Neural progenitor cell (in vitro differentiated cells): ENCODE data around the gene TUBB6. TPM values are rescaled to one million over a fixed set of nuclear protein-coding genes. Genes with fewer than 3 reads are reported as not detected.
A peak's percentile ranks its signal among the peaks of the same experiment; 100 is the strongest.

Experiments
- DNase-seq: peaks from one replicate; pipeline ENCODE4 v3.0.0-alpha.2; 2016; ENCODE audit warnings: low spot score
- H2AFZ ChIP-seq: fragments of 200-600 bp; sonication (generic); replicated peaks from 2 replicates; pipeline ENCODE4 v1.6.1; 2016; ENCODE audit warnings: antibody characterized with exemption
- H3F3A ChIP-seq: fragments of 200-600 bp; sonication (generic); 2 replicates; pipeline ENCODE4 v1.6.1; 2016; ENCODE audit warnings: antibody characterized with exemption, low read depth
- H3K27ac ChIP-seq: fragments of 200-600 bp; sonication (generic); 2 replicates; pipeline ENCODE4 v1.5.1; 2016; ENCODE audit warnings: mild to moderate bottlenecking
- H3K27me3 ChIP-seq: fragments of 200-600 bp; sonication (generic); 2 replicates; pipeline ENCODE4 v1.6.1; 2016; ENCODE audit warnings: mild to moderate bottlenecking, moderate library complexity
- H3K36me3 ChIP-seq: fragments of 200-600 bp; sonication (generic); 2 replicates; pipeline ENCODE4 v1.5.1; 2016
- H3K4me1 ChIP-seq: fragments of 200-600 bp; sonication (generic); 2 replicates; pipeline ENCODE4 v1.6.1; 2016; ENCODE audit warnings: mixed run types
- H3K4me2 ChIP-seq: fragments of 200-600 bp; sonication (generic); 2 replicates; pipeline ENCODE4 v1.6.1; 2016
- H3K4me3 ChIP-seq: fragments of 200-600 bp; sonication (generic); 2 replicates; pipeline ENCODE4 v1.5.1; 2016
- H3K79me2 ChIP-seq: fragments of 200-600 bp; sonication (generic); 2 replicates; pipeline ENCODE4 v1.6.1; 2016; ENCODE audit warnings: low read depth
- H3K9ac ChIP-seq: fragments of 200-600 bp; sonication (generic); 2 replicates; pipeline ENCODE4 v1.6.1; 2016
- H3K9me3 ChIP-seq: fragments of 200-600 bp; sonication (generic); 2 replicates; pipeline ENCODE4 v1.5.1; 2016; ENCODE audit warnings: low read depth
- H4K20me1 ChIP-seq: fragments of 200-600 bp; sonication (generic); 2 replicates; pipeline ENCODE4 v1.6.1; 2016; ENCODE audit warnings: low read depth
- H3K27ac Mint-ChIP-seq: 3 replicates; pipeline ENCODE4 v1.8.0; 2021; ENCODE audit warnings: mixed read lengths
- H3K27me3 Mint-ChIP-seq: 2 replicates; pipeline ENCODE4 v1.8.0; 2022; ENCODE audit warnings: low read depth, mild to moderate bottlenecking, inconsistent platforms, moderate library complexity, mixed read lengths; ENCODE audit not compliant: insufficient read depth
- H3K36me3 Mint-ChIP-seq: 3 replicates; pipeline ENCODE4 v1.8.0; 2021; ENCODE audit warnings: mixed read lengths
- H3K4me1 Mint-ChIP-seq: 3 replicates; pipeline ENCODE4 v1.8.0; 2021; ENCODE audit warnings: mixed read lengths
- H3K4me3 Mint-ChIP-seq: 3 replicates; pipeline ENCODE4 v1.8.0; 2021; ENCODE audit warnings: mild to moderate bottlenecking, moderate library complexity, mixed read lengths
- H3K9me3 Mint-ChIP-seq: 3 replicates; pipeline ENCODE4 v1.8.0; 2020; ENCODE audit warnings: mixed read lengths
- CTCF ChIP-seq: fragments of 200-600 bp; sonication (generic); IDR thresholded peaks from 2 replicates; pipeline ENCODE4 v1.5.1; 2017; ENCODE audit warnings: antibody characterized with exemption, mild to moderate bottlenecking
- EZH2 ChIP-seq: fragments of 200-600 bp; sonication (generic); IDR thresholded peaks from 2 replicates; pipeline ENCODE4 v1.6.1; 2017; ENCODE audit warnings: antibody characterized with exemption, mild to moderate bottlenecking, moderate library complexity
- EZH2phosphoT487 ChIP-seq: fragments of 200-600 bp; sonication (generic); IDR thresholded peaks from 2 replicates; pipeline ENCODE4 v1.6.1; 2017; ENCODE audit warnings: antibody characterized with exemption
- total RNA-seq: library from RNA; depleted of rRNA; stranded (reverse); fragments of >200 nt; gene quantifications from 2 replicates; pipeline ENCODE4 v1.2.3, GENCODE V29; 2015; ENCODE audit warnings: low replicate concordance

TUBB6 gene
- total RNA-seq, 1 donor from 2014 or later: 92.7 TPM

- TF ChIP-seq CTCF (peak; percentile 56), EZH2 (no peak), EZH2phosphoT487 (no peak)
- no peak overlapping the region for H3K4me3 Mint-ChIP-seq
- Histone ChIP-seq H3K4me1 (peaks cover 15% of the 10 kb centered on the region), H3K79me2 (no peaks in the 10 kb centered on the region), H3K27me3 (peaks cover 36% of the 10 kb centered on the region), H3K9ac (no peak overlapping the region), H3K4me3 (no peak overlapping the region), H2AFZ (no peak overlapping the region), H4K20me1 (no peaks in the 10 kb centered on the region), H3K4me2 (no peak overlapping the region), H3F3A (peaks cover 23% of the 10 kb centered on the region), H3K9me3 (no peaks in the 10 kb centered on the region), H3K36me3 (no peaks in the 10 kb centered on the region), H3K27ac (no peak overlapping the region)
- H3K36me3 Mint-ChIP-seq: no peaks in the 10 kb centered on the region
- H3K9me3 Mint-ChIP-seq: no peaks in the 10 kb centered on the region
- peaks cover 51% of the 10 kb centered on the region for H3K4me1 Mint-ChIP-seq
- peak; percentile 48 for DNase-seq
- peak overlapping the region; percentile 93 for H3K27ac Mint-ChIP-seq
- H3K27me3 Mint-ChIP-seq: peaks cover 39% of the 10 kb centered on the region
These were observed 24.8 kb upstream of the TUBB6 start for GRCh38 chr18:12283256-12283655.

- no peak for DNase-seq
- Histone ChIP-seq H3K27me3 (peaks cover 40% of the 10 kb centered on the region), H3K9ac (no peak overlapping the region), H3K4me3 (no peak overlapping the region), H3F3A (peaks cover 23% of the 10 kb centered on the region), H2AFZ (no peak overlapping the region), H3K4me2 (no peak overlapping the region), H3K36me3 (no peaks in the 10 kb centered on the region), H3K9me3 (no peaks in the 10 kb centered on the region), H3K4me1 (peaks cover 15% of the 10 kb centered on the region), H3K27ac (no peak overlapping the region), H4K20me1 (no peaks in the 10 kb centered on the region), H3K79me2 (no peaks in the 10 kb centered on the region)
- Mint-ChIP-seq H3K27me3 (peaks cover 42% of the 10 kb centered on the region), H3K27ac (no peak overlapping the region), H3K36me3 (no peaks in the 10 kb centered on the region), H3K4me1 (peaks cover 52% of the 10 kb centered on the region), H3K4me3 (no peak overlapping the region), H3K9me3 (no peaks in the 10 kb centered on the region)
- TF ChIP-seq EZH2: no peak
- no peak for TF ChIP-seq EZH2phosphoT487
- TF ChIP-seq CTCF: no peak
These were observed 24.4 kb upstream of the TUBB6 start for GRCh38 chr18:12283666-12284065.

GRCh38 chr18:12287131-12287681, 20.8 kb upstream of the TUBB6 start:
- peak overlapping the region; percentile 61 for H3K4me3 ChIP-seq
- H3K27me3 ChIP-seq: peaks cover 56% of the 10 kb centered on the region
- no peaks in the 10 kb centered on the region for H3K9me3 ChIP-seq
- H3K4me2 ChIP-seq: peak overlapping the region; percentile 94
- H3K27ac ChIP-seq: no peak overlapping the region
- Mint-ChIP-seq H3K9me3 (no peaks in the 10 kb centered on the region), H3K27me3 (peaks cover 38% of the 10 kb centered on the region), H3K36me3 (no peaks in the 10 kb centered on the region), H3K4me3 (no peak overlapping the region), H3K4me1 (peaks cover 36% of the 10 kb centered on the region), H3K27ac (no peak overlapping the region)
- no peaks in the 10 kb centered on the region for H3K36me3 ChIP-seq
- peak; percentile 55 for DNase-seq
- peaks cover 14% of the 10 kb centered on the region for H3K4me1 ChIP-seq
- no peaks in the 10 kb centered on the region for H3K79me2 ChIP-seq
- H3F3A ChIP-seq: peaks cover 10% of the 10 kb centered on the region
- TF ChIP-seq EZH2phosphoT487 (peak; percentile 74), EZH2 (peak; percentile 82), CTCF (no peak)
- H3K9ac ChIP-seq: no peak overlapping the region
- H2AFZ ChIP-seq: peak overlapping the region; percentile 82
- no peaks in the 10 kb centered on the region for H4K20me1 ChIP-seq
